Hepatocyte (in vitro differentiated cells): ENCODE measurements around the gene ADGRF1.

ENCODE experiments used
- CTCF ChIP-seq: fragments of 200-600 bp; sonication (generic); IDR thresholded peaks from 2 replicates; pipeline ENCODE4 v1.5.1; 2016; ENCODE audit warnings: antibody characterized with exemption, mild to moderate bottlenecking; ENCODE audit not compliant: poor library complexity
- EZH2 ChIP-seq: fragments of 200-600 bp; sonication (generic); IDR thresholded peaks from 2 replicates; pipeline ENCODE4 v1.6.1; 2016; ENCODE audit warnings: antibody characterized with exemption, mild to moderate bottlenecking, borderline replicate concordance

DNA sequence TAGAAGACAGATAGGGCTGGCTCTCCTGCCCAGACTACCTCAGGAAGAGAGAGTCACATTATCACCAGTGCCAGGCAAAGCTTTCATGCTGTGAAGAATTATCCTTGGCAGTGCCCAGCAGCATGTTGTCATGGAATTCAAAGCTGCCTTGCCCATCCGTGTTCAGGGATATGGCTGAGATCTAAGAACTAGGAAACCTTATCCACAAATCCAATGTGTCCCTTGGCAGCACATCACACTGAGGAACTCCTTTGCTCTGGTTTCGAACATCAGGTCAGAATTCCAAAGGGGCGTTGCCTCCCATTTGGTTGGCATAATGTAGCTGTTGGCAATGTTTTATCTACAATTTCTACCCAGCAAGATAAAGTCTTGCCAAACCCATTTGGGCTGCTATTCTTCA is 52.7 kb downstream of the ADGRF1 start:
- TF ChIP-seq CTCF: no peak
- TF ChIP-seq EZH2: no peak
